Trophoblast cell (in vitro differentiated cells and primary cell): Measurements from ENCODE around the gene GALNS.

Source experiments
- DNase-seq, 2 donors: peaks; one replicate each; pipeline ENCODE4 v3.0.0-alpha.2; 2016
- H2AFZ ChIP-seq: 2 replicates; pipeline ENCODE4 v1.6.1; 2013; ENCODE audit warnings: low read length, moderate library complexity, mild to moderate bottlenecking; ENCODE audit not compliant: insufficient read depth, poor library complexity
- H2AK5ac ChIP-seq: 2 replicates; pipeline ENCODE4 v1.6.1; 2013; ENCODE audit warnings: mild to moderate bottlenecking, low read length
- H2BK120ac ChIP-seq: 2 replicates; pipeline ENCODE4 v1.6.1; 2013; ENCODE audit warnings: low read length, mild to moderate bottlenecking, moderate library complexity; ENCODE audit not compliant: insufficient read depth, poor library complexity
- H2BK12ac ChIP-seq: 2 replicates; pipeline ENCODE4 v1.6.1; 2013; ENCODE audit warnings: mild to moderate bottlenecking, low read length, moderate library complexity
- H2BK5ac ChIP-seq: 2 replicates; pipeline ENCODE4 v1.6.1; 2013; ENCODE audit warnings: low read length, low read depth, moderate library complexity, mild to moderate bottlenecking; ENCODE audit not compliant: poor library complexity
- H3K14ac ChIP-seq: 2 replicates; pipeline ENCODE4 v1.6.1; 2013; ENCODE audit warnings: mild to moderate bottlenecking, low read length
- H3K18ac ChIP-seq: 2 replicates; pipeline ENCODE4 v1.6.1; 2013; ENCODE audit warnings: mild to moderate bottlenecking, low read length
- H3K23ac ChIP-seq: 2 replicates; pipeline ENCODE4 v1.6.1; 2013; ENCODE audit warnings: low read length
- H3K27ac ChIP-seq: 2 replicates; pipeline ENCODE4 v1.5.1; 2013; ENCODE audit warnings: low read depth, mild to moderate bottlenecking, inconsistent platforms, low read length, moderate library complexity
- H3K27me3 ChIP-seq: 2 replicates; pipeline ENCODE4 v1.6.1; 2013; ENCODE audit warnings: inconsistent platforms, mild to moderate bottlenecking, low read length, moderate library complexity; ENCODE audit not compliant: insufficient read depth
- H3K36me3 ChIP-seq, 2 experiments: 1 replicate in 1 of 2; 2 replicates in 1 of 2; pipeline ENCODE4 v1.6.1; 2013; ENCODE audit warnings: low read length in 2 of 2, mild to moderate bottlenecking in 2 of 2, moderate library complexity in 1 of 2; ENCODE audit not compliant: insufficient read depth in 2 of 2, control insufficient read depth in 1 of 2
- H3K4ac ChIP-seq: 2 replicates; pipeline ENCODE4 v1.6.1; 2013; ENCODE audit warnings: low read depth, mild to moderate bottlenecking, low read length, moderate library complexity
- H3K4me1 ChIP-seq, 2 experiments: 1 replicate in 1 of 2; 2 replicates in 1 of 2; pipeline ENCODE4 v1.6.1; 2013; ENCODE audit warnings: low read length in 2 of 2, mild to moderate bottlenecking in 2 of 2, moderate library complexity in 1 of 2; ENCODE audit not compliant: insufficient read depth in 2 of 2, control insufficient read depth in 1 of 2
- H3K4me2 ChIP-seq: 2 replicates; pipeline ENCODE4 v1.6.1; 2013; ENCODE audit warnings: inconsistent platforms, mild to moderate bottlenecking, low read length, moderate library complexity
- H3K4me3 ChIP-seq: 2 replicates; pipeline ENCODE4 v1.5.1; 2013; ENCODE audit warnings: mild to moderate bottlenecking, low read depth, low read length, inconsistent platforms
- H3K79me1 ChIP-seq: one replicate; pipeline ENCODE4 v1.6.1; 2013; ENCODE audit warnings: low read length
- H3K79me2 ChIP-seq: 2 replicates; pipeline ENCODE4 v1.6.1; 2013; ENCODE audit warnings: low read length, mild to moderate bottlenecking; ENCODE audit not compliant: control insufficient read depth, insufficient read depth, poor library complexity
- H3K9ac ChIP-seq: 2 replicates; pipeline ENCODE4 v1.6.1; 2013; ENCODE audit warnings: mild to moderate bottlenecking, low read length
- H3K9me3 ChIP-seq: 2 replicates; pipeline ENCODE4 v1.6.1; 2013; ENCODE audit warnings: low read depth, mild to moderate bottlenecking, control low read depth, inconsistent platforms, low read length; ENCODE audit not compliant: insufficient read depth
- H4K12ac ChIP-seq: 2 replicates; pipeline ENCODE4 v1.6.1; 2013; ENCODE audit warnings: low read depth, mild to moderate bottlenecking, low read length, moderate library complexity
- H4K8ac ChIP-seq: 2 replicates; pipeline ENCODE4 v1.6.1; 2013; ENCODE audit warnings: low read depth, mild to moderate bottlenecking, low read length, moderate library complexity
- H4K91ac ChIP-seq: one replicate; pipeline ENCODE4 v1.6.1; 2013; ENCODE audit warnings: low read depth, mild to moderate bottlenecking, low read length, moderate library complexity
- WGBS: extraction: QIAGEN DNeasy Blood & Tissue Kit; methylation state at CpG from one replicate; pipeline ENCODE4 v1.1.7; 2013; ENCODE audit warnings: missing lambda C conversion rate; ENCODE audit not compliant: insufficient read length, insufficient coverage; ENCODE audit errors: extremely low coverage; 5-methylcytosine and 5-hydroxymethylcytosine counted together

The GALNS gene

DNA sequence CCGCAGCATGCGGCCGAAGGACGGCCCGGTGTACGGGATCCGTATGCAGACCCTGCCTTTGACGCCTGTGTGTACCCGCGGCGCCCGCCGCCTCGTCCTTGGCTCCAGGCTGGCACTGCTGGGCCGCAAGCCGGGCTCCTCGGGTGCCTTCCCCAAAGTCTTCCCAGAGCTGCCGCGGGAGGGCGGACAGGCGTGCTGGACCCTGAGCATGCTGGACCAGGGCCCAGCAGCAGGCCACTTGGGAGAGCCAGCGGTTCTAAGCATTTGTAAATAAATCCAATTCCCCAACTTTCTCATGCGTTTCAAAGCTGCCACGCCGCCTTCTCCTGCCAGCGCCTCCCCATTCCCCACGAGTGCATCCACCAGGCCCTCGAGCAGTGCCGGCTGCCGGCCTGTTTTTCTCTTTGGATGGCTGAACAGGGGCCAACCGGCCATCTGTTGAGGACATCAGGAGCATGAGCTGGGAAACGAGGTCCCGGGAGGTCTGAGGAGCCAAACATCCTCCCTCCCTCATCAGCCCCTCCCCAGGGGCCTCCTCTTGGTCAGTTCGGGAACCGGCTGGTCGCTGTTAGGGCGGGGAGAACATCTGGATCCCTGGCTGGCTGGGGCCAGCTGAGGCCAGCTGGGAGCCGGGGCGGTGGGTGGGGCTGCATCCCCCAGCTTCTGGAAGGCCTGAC is 30.2 kb upstream of the GALNS start:
- no peaks in the 10 kb centered on the region for H3K4me1 ChIP-seq
- H3K4me2 ChIP-seq: no peak overlapping the region
- no peak overlapping the region for H2BK12ac ChIP-seq
- no peaks in the 10 kb centered on the region for H3K27me3 ChIP-seq
- no peaks in the 10 kb centered on the region for H3K79me1 ChIP-seq
- no peak overlapping the region for H2AK5ac ChIP-seq
- no peak overlapping the region for H3K14ac ChIP-seq
- no peak overlapping the region for H3K9ac ChIP-seq
- H3K27ac ChIP-seq: no peak overlapping the region
- no peak overlapping the region for H3K4ac ChIP-seq
- H2AFZ ChIP-seq: no peak overlapping the region
- peaks cover 22% of the 10 kb centered on the region for H3K9me3 ChIP-seq
- no peak overlapping the region for H3K18ac ChIP-seq
- no peaks in the 10 kb centered on the region for H3K79me2 ChIP-seq
- no peak overlapping the region for H4K12ac ChIP-seq
- DNase-seq: no peak
- H3K36me3 ChIP-seq: no peaks in the 10 kb centered on the region
- no peak overlapping the region for H3K4me3 ChIP-seq
- no peak overlapping the region for H4K8ac ChIP-seq
- H2BK120ac ChIP-seq: no peak overlapping the region
- no CpG with 5 or more reads among the region's 39 CpGs for WGBS
- no peak overlapping the region for H3K23ac ChIP-seq
- no peak overlapping the region for H4K91ac ChIP-seq
- no peak overlapping the region for H2BK5ac ChIP-seq

- Histone ChIP-seq H3K9ac (no peak overlapping the region), H3K4me3 (no peak overlapping the region), H2AK5ac (no peak overlapping the region), H2BK5ac (no peak overlapping the region), H3K4me1 (no peaks in the 10 kb centered on the region), H3K14ac (no peak overlapping the region), H3K4me2 (no peak overlapping the region), H3K23ac (no peak overlapping the region), H3K79me2 (no peaks in the 10 kb centered on the region), H4K8ac (no peak overlapping the region), H4K12ac (no peak overlapping the region), H4K91ac (no peak overlapping the region), H3K27me3 (no peaks in the 10 kb centered on the region), H3K9me3 (peaks cover 22% of the 10 kb centered on the region), H2BK120ac (no peak overlapping the region), H3K18ac (no peak overlapping the region), H3K79me1 (no peaks in the 10 kb centered on the region), H2AFZ (no peak overlapping the region), H3K4ac (no peak overlapping the region), H2BK12ac (no peak overlapping the region), H3K36me3 (no peaks in the 10 kb centered on the region), H3K27ac (no peak overlapping the region)
- WGBS: no CpG with 5 or more reads among the region's 15 CpGs
- no peak for DNase-seq
Observed at GRCh38 chr16:88886420-88886844, 29.7 kb upstream of the GALNS start.

GRCh38 chr16:88885693-88886280 is 29.0 kb upstream of the GALNS start:
- Histone ChIP-seq H3K4me3 (no peak overlapping the region), H3K79me1 (no peaks in the 10 kb centered on the region), H3K9me3 (peaks cover 19% of the 10 kb centered on the region), H2BK12ac (no peak overlapping the region), H3K14ac (no peak overlapping the region), H3K27ac (no peak overlapping the region), H3K36me3 (no peaks in the 10 kb centered on the region), H2BK120ac (no peak overlapping the region), H2AFZ (no peak overlapping the region), H3K18ac (no peak overlapping the region), H3K9ac (no peak overlapping the region), H3K27me3 (no peaks in the 10 kb centered on the region), H3K79me2 (no peaks in the 10 kb centered on the region), H3K4me2 (no peak overlapping the region), H3K4me1 (no peaks in the 10 kb centered on the region), H3K23ac (no peak overlapping the region), H3K4ac (no peak overlapping the region), H4K91ac (no peak overlapping the region), H4K12ac (no peak overlapping the region), H2BK5ac (no peak overlapping the region), H4K8ac (no peak overlapping the region), H2AK5ac (no peak overlapping the region)
- no peak for DNase-seq
- no CpG with 5 or more reads among the region's 28 CpGs for WGBS

DNA sequence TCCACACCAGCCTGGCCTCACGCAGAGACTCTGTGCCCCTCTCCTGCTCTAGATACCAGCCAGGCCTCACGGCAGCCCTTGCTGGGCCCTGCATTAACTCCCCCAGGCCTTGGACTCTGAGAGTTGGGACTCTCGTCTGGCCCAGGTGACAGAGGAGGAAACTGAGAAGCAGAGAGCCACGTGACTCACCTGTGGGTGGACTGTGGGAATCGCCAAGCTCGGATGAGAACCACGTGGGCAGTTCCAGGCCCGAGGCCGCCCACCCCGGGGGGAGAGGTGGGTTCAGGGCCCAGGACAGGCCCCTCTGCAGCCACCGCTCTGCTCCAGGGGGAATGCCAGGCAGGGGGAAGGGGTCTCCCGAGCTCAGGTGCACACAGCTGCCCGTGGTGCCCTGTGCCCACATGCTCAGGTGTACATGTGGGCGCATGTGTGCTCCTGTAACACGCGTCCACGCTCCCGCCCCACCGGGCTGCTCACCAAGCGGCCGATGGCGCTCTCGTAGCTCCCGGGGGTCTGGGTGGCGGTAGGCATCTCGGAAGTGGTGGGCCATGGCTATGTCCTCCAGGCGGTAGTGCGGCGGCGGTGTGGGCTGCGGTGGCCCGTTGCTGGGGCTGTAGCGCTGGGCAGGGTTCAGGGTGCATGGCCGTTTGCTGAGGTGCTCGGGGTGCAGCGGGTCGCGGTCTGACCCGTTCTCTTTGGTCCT is 28.0 kb upstream of the GALNS start:
- no peak overlapping the region for H2AFZ ChIP-seq
- H4K12ac ChIP-seq: no peak overlapping the region
- no peak overlapping the region for H3K27ac ChIP-seq
- no peak overlapping the region for H3K4ac ChIP-seq
- H2BK12ac ChIP-seq: no peak overlapping the region
- H3K23ac ChIP-seq: no peak overlapping the region
- H3K9ac ChIP-seq: no peak overlapping the region
- H3K4me2 ChIP-seq: no peak overlapping the region
- no peak overlapping the region for H4K8ac ChIP-seq
- no CpG with 5 or more reads among the region's 39 CpGs for WGBS
- H2BK120ac ChIP-seq: no peak overlapping the region
- H3K4me3 ChIP-seq: no peak overlapping the region
- H2BK5ac ChIP-seq: no peak overlapping the region
- no peak for DNase-seq
- H3K18ac ChIP-seq: no peak overlapping the region
- H3K79me2 ChIP-seq: no peaks in the 10 kb centered on the region
- H3K79me1 ChIP-seq: no peaks in the 10 kb centered on the region
- H3K14ac ChIP-seq: no peak overlapping the region
- H3K9me3 ChIP-seq: peaks cover 12% of the 10 kb centered on the region
- H4K91ac ChIP-seq: no peak overlapping the region
- H3K4me1 ChIP-seq: no peaks in the 10 kb centered on the region
- no peaks in the 10 kb centered on the region for H3K27me3 ChIP-seq
- no peaks in the 10 kb centered on the region for H3K36me3 ChIP-seq
- H2AK5ac ChIP-seq: no peak overlapping the region
